Activated naive CD4-positive, alpha-beta T cell treated with anti-CD3 and anti-CD28 coated beads, Interleukin-2, amount 50 U/mL, for 16 hours (primary cell): Measurements from ENCODE around the gene TMEM143.
A peak's percentile ranks its signal among the peaks of the same experiment; 100 is the strongest.

ENCODE experiments used
- DNase-seq: peaks from one replicate; pipeline ENCODE4 v3.0.0-alpha.2; 2020

The TMEM143 gene

DNA sequence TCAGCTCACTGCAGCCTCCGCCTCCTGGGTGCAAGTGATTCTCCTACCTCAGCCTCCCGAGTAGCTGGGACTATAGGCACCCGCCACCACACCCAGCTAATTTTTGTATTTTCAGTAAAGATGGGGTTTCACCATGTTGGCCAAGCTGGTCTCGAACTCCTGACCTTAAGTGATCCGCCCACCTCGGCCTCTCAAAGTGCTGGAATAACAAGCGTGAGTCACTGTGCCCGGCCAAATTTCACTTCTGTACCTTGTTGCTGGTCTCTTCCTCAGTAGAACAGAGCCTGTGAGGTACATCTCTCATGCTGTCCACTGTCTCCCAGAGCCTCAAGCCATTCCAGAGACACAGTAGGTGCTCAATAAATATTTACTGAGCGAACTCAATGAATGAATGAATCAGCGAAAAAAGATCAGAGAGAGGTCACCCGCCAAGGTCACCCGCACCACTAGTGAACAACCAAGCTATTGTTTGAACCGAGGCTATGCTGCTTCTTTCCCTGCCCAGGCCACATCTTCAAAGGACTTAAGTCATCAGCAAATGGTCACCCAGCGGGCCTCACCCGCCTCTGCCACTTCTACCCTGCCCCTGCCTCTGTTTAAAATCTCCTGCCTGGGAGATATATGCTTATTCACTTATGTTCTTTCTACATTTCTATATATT, 9.3 kb downstream of the TMEM143 start:
- DNase-seq: no peak

DNA sequence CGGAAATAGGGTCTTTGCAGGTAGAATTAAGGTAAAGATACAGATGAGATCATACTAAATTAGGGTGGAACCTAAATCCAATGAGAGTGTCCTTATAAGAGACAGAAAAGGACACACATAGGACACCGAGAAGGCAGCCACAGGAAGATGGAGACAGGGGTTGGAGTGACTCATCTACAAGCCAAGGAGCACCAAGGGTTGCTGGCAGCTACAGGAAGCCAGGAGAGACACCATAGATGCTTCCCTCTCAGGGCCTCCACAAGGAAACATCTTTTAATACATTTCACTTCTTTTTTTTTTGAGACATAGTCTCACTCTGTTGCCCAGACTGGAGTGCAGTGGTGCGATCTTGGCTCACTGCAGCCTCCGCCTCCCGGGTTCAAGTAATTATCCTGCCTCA, 10.1 kb downstream of the TMEM143 start:
- DNase-seq: no peak

DNA sequence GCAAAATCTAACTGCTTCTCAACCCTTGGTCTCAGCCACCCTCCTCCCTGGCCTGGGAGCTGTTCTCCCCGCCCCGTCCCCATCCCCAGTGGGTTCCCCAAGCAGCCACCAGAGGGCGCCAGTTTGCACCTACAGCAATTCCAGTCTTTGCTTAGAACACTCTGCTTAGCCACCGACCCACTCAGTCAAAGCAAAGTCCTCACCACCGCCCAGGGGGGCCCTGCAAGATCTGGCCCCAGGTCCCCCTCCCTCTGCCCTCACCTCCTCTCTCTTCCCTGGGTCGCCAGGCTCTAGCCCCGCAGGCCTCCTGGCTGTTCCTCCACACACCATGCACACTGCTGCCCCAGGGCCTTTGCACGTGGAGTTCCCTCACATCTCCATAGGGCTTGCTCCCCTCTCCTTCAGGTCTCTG, 12.4 kb downstream of the TMEM143 start:
- peak; percentile 80 for DNase-seq

DNA sequence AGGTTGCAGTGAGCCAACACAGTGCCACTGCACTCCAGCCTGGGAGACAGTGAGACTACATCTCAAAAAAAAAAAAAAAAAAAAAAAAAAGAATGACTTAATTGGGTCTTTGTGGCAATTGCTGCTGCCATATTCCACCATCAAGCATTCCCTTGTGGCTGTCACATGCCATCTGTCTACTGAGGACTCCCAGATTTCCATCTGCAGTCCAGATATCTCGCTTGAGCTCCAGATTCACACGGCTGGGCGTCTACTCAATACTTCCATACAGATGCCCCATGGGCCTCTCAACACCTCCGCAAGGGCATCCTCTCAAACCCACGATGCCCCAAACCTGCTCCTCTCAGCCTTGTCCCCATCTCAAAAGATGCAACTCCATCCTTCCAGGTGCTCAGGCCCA, 12.9 kb downstream of the TMEM143 start:
- DNase-seq: no peak

DNA sequence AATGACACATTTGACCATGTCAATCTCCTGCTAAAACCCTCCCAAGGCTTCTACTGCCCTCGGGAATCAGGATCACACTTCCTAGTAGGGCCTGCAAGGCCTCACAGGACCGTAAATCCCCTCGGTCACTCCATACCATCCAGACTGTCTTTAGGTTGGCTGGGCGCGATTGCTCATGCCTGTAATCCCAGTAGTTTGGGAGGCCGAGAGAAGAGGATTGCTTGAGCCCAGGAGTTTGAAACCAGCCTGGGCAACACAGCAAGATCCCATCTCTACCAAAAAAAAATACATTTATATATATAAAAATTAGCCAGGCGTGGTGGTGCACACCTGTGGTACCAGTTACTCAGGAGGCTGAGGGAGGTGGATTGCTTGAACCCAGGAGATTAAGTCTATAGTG, 15.0 kb downstream of the TMEM143 start:
- DNase-seq: no peak

- no peak for DNase-seq
Measured at GRCh38 chr19:48348045-48348444, 15.7 kb downstream of the TMEM143 start.

GRCh38 chr19:48346191-48346590, 17.5 kb downstream of the TMEM143 start:
- DNase-seq: no peak

DNA sequence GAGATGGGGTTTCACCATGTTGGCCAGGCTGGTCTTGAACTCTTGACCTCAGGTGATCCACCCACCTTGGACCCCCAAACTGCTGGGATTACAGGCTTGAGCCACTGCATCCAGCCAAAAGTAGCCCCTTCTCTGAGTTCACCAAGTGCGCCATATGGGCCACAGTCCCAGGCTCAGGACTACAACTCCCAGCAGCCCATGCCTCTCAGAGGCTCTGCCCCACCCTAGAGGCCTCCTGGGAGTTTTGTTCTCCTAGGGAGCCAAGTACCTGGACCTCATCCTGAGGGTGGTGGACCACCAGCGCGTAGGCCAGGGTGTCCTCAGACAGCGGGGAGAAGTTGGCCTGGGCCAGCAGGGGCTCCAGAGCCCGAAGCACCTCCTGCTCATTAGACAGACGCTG, 18.8 kb downstream of the TMEM143 start:
- no peak for DNase-seq

DNA sequence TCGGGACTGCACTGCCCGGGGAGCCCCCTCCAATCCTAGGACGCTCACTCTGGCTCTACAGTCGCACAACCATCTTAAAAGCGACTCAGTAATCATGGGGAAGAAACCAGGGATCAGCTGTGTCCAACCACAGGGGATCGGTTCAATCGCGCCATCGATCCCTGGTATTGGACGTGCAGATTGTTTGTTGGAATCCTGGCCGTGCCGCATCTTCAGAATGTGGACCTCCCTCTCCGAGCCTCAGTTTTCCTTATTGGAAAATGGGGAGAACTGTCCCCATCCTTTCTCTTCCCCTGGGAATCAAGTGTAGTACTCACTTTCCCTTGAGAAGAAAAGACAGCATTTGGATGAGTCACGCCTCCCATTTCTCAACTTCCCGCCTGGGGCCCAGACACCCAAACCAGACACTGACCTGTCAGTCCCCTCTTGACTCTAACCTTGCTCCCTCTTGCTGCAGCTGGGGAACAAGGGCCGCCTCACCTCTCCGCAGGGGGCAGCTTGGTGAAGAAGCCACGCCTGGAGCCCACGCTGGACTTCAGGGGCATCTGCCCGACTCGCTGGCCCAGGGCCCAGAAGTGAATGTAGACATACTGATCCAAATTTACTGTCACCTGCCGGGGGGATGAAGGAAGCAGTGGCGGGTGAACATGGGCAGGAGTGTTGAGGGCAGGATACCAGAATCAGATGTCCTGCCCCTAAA, 20.7 kb downstream of the TMEM143 start:
- no peak for DNase-seq

DNA sequence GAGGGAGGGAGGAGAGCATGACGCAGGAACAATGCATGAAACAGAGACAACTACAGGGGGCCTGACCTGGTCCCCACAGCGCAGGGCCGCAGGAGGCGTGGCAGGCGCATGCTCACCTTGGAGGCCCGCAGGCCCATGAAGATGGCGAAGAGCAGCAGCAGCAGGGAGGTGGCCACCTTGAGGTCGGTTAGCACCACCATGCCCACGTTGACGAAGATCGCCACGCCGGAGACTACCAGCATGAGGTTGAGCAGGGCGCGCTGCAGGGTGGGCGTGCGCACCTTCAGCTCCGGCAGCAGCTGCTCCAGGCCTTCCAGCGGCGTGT, 21.4 kb downstream of the TMEM143 start:
- no peak for DNase-seq

GRCh38 chr19:48341515-48342413, 22.0 kb downstream of the TMEM143 start:
- no peak for DNase-seq

DNA sequence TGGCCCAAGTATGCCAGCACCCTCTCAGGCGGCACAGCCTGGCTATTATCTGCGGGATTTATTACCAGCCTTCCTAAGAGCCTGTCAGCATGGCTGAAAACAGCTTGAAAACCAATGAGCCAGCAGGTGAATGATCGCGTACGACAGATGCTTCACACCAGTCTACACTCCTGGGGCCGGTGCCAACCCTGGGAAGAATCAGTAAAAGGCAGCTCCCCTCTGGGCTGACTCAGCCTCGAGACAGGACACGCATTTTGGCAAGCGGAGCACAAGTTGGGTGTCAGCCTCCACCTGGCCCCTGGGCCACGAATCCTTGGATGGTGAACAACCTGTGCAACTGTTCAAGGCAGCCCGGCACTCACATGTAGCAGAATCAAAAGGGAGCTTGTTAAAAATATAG, 22.7 kb downstream of the TMEM143 start:
- no peak for DNase-seq

DNA sequence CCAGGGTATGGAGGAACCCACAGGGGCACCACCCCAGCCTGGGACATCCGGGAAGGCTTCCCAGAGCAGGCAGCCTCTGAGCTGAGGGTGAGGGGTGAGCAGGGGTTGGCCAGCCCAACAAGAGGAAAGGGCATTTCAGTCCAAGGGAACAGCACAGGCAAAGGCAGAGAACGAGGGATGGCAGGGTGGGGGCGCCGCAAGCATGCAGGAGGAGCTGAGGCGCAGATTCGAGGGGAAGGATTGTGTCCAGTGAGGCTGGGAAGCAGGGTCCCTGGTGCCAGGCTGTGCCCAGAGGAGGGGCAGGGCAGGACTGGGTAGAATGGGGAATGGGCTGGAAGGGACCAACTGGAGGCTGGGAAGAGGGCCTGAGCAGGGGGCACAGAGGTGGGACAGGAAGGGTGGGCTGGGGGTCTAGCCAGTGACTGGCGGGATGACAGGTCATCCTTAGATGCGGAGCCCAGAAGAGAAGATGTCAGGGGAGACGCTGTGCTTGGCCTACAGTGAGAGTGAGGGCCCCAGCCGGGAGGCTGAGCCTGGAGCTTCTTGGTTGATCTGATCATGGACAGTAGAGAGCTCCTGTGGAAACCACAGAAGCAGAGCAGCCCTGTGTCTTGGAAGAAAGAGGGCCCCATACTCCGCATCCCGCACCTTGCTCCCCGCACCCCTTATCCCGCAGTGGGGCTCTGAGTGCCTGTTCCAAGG, 24.8 kb downstream of the TMEM143 start:
- DNase-seq: no peak

- no peak for DNase-seq
Measured at GRCh38 chr19:48338253-48338755, 25.4 kb downstream of the TMEM143 start.

- peak; percentile 96 for DNase-seq
Measured at GRCh38 chr19:48333467-48334384, 30.0 kb downstream of the TMEM143 start.

DNA sequence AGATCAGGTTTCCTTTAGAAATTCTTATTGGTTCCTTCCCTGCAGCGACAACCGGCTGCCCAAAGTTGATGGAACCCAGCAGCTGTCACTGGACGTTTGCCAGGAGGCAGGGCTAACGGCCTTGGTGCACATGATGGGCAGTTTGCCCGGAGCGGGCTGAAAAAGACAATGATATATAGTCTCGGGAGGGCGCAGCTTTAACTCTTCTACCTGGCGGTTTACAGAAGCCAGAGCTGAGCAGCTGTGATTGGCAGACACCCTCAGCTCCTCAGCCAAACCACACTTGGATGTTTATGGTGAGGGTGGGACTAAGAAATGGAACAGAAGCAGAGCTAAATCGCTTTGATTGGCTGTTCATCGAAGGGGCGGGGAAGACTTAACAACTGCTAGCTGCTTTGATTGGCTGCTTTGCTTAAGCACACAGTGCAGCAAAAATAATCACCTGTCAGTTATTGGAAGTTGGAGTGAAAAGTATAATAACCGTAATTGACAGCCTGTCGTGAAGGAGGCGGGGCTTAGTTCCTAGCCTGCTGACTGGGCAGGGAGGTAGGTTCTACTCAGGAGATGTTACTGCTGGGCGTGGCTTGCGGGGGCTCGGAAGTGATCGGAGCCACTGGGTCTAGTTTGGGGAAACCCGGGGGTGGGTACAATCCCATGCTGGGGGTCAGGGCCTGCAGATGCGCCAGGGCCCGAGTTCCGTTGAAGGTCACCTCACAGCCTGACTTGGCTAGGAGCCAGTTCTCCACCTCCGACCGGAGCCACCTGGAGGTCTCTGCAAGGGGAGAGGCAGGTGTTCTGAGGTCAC, 30.9 kb downstream of the TMEM143 start:
- peak; percentile 93 for DNase-seq

DNA sequence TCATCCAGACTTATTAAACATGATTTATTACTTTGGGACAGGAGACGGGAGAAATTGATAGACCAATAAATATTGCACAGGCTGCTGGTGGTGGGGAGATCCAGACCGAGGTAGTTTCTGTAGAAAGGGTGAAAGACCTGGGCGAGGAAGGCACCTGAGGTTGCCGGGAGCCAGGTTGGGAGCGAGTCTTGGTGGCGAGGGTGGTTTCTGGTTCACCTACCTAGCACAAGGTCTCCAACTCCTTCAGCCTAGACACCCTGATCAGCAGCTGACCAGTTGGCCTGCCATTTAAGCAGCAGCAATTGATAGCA, 31.4 kb downstream of the TMEM143 start:
- no peak for DNase-seq

DNA sequence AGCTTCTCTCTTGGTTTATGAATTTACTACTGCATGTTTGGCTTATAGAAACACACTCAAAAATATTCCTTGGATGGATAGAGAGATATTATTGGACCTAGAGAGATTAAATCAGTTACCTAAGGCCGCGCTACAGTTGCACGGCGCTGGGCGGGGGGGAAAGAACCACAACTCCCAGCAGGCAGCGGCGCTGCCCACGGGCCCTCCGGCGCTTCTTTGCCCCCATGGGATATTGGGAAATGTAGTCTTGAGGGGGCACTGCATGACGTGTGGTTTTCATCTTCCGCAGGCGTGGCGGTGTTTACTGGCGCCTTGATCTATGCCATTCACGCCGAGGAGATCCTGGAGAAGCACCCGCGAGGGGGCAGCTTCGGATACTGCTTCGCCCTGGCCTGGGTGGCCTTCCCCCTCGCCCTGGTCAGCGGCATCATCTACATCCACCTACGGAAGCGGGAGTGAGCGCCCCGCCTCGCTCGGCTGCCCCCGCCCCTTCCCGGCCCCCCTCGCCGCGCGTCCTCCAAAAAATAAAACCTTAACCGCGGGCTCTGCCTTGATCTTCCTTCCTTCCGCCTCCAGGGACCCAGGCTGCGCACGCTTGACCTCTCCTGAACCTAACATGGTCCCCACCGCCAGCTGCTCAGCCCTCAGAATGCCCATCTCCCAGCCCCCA, 33.6 kb downstream of the TMEM143 start:
- peak; percentile 84 for DNase-seq

- peak; percentile 47 for DNase-seq
Measured at GRCh38 chr19:48329167-48329891, 34.4 kb downstream of the TMEM143 start.
